ENCODE measurements around the gene HMCN1.

The HMCN1 gene

GRCh38 chr1:186030453-186030852, 296.3 kb downstream of the HMCN1 start:
- DNase-seq (ENCODE audit: low spot score), result no peak

GRCh38 chr1:186033847-186034271, 299.7 kb downstream of the HMCN1 start:
- no peak for DNase-seq (ENCODE audit: low spot score)

GRCh38 chr1:186042230-186042629, 308.0 kb downstream of the HMCN1 start:
- no peak for DNase-seq (ENCODE audit: low spot score)

- no peak for DNase-seq (ENCODE audit: low spot score)
Measured at GRCh38 chr1:186043296-186043695, 309.1 kb downstream of the HMCN1 start.

- DNase-seq (ENCODE audit: low spot score), result no peak
Measured at GRCh38 chr1:186044079-186044685, 310.0 kb downstream of the HMCN1 start.

GRCh38 chr1:186046437-186047211, 312.4 kb downstream of the HMCN1 start:
- DNase-seq (ENCODE audit: low spot score), result no peak

GRCh38 chr1:186050360-186050759, 316.2 kb downstream of the HMCN1 start:
- DNase-seq (ENCODE audit: low spot score), result no peak

- DNase-seq (ENCODE audit: low spot score), result no peak
Measured at GRCh38 chr1:186054003-186054402, 319.8 kb downstream of the HMCN1 start.

- no peak for DNase-seq (ENCODE audit: low spot score)
Measured at GRCh38 chr1:186054932-186055331, 320.7 kb downstream of the HMCN1 start.

- DNase-seq (ENCODE audit: low spot score), result no peak
Measured at GRCh38 chr1:186055846-186056245, 321.7 kb downstream of the HMCN1 start.

- DNase-seq (ENCODE audit: low spot score), result no peak
Measured at GRCh38 chr1:186057086-186057485, 322.9 kb downstream of the HMCN1 start.

- DNase-seq (ENCODE audit: low spot score), result no peak
Measured at GRCh38 chr1:186059311-186059710, 325.1 kb downstream of the HMCN1 start.

GRCh38 chr1:186059752-186060151, 325.6 kb downstream of the HMCN1 start:
- no peak for DNase-seq (ENCODE audit: low spot score)

GRCh38 chr1:186060226-186060625, 326.0 kb downstream of the HMCN1 start:
- no peak for DNase-seq (ENCODE audit: low spot score)

GRCh38 chr1:186063091-186063657, 329.0 kb downstream of the HMCN1 start:
- DNase-seq (ENCODE audit: low spot score), result no peak

- no peak for DNase-seq (ENCODE audit: low spot score)
Measured at GRCh38 chr1:186066411-186066810, 332.2 kb downstream of the HMCN1 start.

GRCh38 chr1:186073697-186074096, 339.5 kb downstream of the HMCN1 start:
- no peak for DNase-seq (ENCODE audit: low spot score)

- no peak for DNase-seq (ENCODE audit: low spot score)
Measured at GRCh38 chr1:186076006-186076405, 341.8 kb downstream of the HMCN1 start.

- no peak for DNase-seq (ENCODE audit: low spot score)
Measured at GRCh38 chr1:186078245-186078644, 344.1 kb downstream of the HMCN1 start.

GRCh38 chr1:186079084-186079684, 345.0 kb downstream of the HMCN1 start:
- DNase-seq (ENCODE audit: low spot score), result no peak

GRCh38 chr1:186082235-186082937, 348.2 kb downstream of the HMCN1 start:
- DNase-seq (ENCODE audit: low spot score), result peak; percentile 42

- no peak for DNase-seq (ENCODE audit: low spot score)
Measured at GRCh38 chr1:186086583-186086982, 352.4 kb downstream of the HMCN1 start.

All from germinal center (tissue), 1 donor.